HPDE6-E6E7 (cell line): ENCODE results near the gene PRDM11.

Experiments
- DNase-seq: peaks from one replicate; pipeline ENCODE4 v3.0.0; 2011; ENCODE audit warnings: missing footprints; ENCODE audit errors: extremely low spot score

The PRDM11 gene

DNA sequence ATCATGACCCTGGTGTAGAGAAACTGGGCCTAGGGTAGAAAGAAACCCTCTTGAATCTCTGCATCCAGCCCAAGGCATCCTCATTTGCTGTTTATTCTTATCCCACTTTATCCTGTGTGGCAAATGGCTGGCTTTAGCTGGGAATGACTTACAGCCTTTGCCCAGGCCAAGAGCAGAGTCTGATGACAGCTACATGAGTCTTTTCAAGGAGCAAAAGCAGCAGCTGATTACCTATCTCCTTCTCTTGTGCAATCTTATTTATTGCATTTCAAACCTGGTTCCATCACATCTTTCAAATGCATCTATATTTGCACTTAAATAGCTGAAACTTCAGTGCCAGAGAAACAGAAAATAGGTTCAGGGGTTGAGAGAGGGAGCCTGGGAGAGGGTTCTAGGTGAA is 113.6 kb downstream of the PRDM11 start:
- no peak for DNase-seq

DNA sequence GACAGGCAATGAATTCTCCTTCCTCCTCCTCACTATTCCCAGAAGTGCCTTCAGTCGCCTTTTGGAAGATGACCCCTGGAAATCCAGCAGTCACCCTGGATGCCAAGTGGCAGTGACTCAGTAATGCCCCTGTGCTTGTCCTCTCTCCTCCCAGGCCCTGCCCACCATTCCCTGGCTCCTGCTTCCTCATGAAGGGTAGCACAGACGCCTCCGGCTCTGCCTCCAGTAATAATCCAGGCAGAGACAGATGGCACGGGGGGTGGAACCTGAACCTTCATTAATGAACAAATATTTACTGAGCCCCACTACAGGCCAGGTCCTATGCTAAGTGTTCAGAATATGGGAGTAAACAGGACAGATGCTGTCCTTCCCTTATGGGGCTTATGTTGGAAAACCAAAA is 116.5 kb downstream of the PRDM11 start:
- DNase-seq: no peak

DNA sequence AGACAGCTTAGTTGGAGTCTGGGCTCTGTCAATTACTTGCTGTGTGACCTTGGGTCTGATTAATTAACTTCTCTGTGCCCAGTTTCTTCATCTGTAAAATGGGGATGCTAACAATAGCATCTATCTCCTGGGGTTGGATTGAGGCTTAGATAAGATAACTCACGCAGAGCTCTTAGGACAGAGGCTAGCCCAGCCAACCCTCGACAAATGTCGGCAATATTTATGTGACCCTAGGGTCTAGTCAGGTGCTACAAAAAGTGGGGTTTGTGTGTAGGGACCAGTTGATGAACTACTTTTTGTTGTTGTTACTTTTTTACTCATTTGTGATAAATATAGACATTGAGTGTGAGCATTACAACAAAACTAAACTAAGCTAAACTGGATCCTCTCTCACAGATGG is 117.3 kb downstream of the PRDM11 start:
- DNase-seq: no peak

DNA sequence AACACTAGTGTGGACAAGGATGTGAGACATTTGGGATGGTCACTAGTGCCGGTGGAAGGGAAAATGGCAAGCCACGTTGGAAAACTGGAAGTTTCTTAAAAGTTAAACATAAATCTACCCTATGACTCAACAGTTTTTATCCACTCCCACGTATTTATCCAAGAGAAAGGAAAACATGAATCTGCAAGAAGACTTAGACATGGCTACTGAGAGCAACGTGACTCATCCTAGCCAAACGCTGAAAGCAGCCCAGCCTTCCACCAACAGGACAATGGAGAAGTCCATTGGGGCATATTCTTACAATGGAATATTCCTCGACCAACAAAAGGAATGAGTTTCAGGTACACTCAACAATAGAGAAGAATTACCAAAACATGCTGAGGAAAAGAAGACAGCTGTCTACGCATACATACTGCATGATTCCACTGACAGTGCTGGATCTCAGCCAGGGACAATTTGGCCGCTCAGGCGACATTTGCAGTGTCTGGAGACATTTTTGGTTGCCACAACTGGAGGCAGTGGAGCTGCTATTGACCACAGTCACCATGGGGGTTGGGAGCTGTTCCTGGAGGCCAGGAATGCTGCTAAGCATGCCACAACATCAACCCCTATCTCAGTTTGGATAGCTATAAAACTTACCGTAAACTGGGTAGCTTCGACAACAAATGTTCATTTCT is 118.5 kb downstream of the PRDM11 start:
- DNase-seq: peak; percentile 64

DNA sequence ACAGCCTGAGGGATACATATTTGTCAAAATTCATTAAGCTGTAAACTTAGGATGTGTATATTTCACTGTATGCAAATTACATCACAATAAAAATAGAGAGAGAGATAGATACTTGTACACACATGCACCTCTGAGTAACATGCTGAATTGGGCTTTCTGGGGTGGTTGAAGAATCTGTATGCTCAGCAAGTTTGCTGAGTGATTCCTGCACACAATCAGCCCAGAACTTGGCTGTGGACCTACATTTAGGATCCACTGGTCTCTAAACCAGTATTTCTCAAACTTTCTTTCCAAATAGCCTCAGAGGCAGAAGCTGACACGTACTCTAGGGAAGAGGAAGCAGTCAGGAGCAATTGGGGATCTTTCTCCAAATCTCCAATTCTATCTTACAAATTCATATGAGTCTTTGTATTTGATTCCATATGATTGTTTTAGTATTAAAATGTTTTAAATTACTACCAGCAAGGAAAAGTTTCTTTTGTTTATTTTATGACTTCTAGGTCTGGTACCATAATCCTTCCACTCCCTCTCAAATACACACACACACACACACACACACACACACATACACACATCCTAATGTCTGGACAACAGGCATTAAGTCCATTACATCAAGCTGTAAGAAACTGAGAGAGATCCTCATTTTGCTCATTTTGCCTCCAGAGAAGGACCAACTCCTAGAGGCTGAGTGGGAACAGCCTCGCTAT is 119.7 kb downstream of the PRDM11 start:
- no peak for DNase-seq

DNA sequence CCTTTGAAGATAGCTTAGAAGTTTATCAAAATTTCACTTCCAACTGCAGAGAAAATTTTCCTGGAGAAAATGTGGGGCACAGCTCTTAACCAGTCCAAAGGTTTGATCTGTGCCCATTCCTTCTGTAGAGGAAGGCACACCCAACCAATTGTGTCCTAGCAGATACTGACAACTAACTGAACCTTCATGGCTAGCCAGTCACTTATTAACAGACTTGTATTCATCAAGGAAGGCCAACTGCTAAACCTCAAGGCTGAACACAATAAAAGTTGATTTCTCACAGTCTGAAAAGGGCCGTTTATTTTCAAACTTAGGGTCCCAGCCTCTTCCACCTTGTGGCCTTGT is 120.2 kb downstream of the PRDM11 start:
- DNase-seq: no peak

DNA sequence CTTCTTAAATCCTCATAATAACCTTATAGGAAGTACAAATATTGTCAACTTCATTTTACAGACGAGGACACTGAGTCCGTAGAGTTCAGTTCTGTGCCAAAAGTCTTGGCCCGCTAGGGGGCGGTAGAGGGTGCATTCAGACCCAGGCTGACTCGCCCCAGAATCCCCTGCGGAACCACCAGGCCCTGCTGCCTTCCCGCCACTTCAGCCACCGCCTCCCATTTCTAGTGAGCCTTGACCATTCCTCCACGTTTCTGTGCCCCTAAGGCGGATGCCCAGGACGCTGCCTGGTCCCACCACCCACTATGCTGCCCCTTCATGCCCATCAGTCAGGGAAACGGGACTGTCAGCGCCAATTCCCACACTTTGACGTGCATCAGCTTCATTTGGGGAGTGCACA is 120.6 kb downstream of the PRDM11 start:
- DNase-seq: no peak

DNA sequence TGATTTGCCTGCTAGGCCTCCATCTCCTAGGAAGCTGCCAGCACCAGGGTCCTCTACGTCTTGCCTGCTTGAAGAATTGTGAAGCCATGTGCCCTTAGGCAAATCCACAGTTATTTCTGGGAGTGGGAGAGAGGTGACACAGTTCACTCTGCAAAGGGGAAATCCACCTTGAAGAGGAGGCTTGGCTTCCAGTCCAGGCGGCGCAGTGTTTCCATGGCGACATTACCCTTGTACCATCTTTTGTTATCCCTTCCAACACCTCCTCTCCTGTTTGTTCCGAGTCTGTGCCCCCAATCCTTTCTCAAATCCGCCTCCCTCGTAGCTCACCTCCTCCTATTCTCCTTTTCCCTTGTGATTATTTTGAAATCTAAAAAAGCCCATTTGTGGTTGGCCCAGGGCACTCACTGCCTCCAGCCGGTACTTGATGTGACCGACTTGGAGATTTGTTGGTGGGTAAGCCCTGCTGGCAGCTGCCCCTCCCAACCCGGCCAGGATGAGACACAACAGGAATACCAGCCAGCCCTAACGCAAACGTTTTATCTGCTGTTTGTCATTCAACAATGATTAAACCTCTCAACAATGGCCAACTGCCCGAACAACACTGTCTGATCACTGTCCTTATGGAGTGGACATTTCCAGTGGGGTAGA is 121.3 kb downstream of the PRDM11 start:
- DNase-seq: no peak

DNA sequence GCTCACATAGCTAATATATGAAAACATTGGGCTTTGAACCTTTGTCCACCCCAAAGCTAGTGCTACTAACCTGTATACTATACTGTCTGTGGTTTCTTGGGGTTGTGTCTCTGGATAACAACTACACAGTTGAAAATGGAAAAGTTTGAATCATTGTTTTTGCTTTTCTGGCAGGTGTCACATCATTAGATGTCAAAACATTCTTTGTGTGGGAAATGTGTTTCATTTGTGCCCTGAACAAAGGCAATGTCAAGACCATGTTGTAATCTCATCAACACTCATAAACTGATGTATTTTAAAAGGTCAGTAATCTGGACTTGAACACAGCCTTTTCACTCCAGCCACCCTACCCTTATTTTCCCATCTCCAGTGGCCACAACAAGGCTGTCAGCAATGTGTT is 123.2 kb downstream of the PRDM11 start:
- DNase-seq: no peak

DNA sequence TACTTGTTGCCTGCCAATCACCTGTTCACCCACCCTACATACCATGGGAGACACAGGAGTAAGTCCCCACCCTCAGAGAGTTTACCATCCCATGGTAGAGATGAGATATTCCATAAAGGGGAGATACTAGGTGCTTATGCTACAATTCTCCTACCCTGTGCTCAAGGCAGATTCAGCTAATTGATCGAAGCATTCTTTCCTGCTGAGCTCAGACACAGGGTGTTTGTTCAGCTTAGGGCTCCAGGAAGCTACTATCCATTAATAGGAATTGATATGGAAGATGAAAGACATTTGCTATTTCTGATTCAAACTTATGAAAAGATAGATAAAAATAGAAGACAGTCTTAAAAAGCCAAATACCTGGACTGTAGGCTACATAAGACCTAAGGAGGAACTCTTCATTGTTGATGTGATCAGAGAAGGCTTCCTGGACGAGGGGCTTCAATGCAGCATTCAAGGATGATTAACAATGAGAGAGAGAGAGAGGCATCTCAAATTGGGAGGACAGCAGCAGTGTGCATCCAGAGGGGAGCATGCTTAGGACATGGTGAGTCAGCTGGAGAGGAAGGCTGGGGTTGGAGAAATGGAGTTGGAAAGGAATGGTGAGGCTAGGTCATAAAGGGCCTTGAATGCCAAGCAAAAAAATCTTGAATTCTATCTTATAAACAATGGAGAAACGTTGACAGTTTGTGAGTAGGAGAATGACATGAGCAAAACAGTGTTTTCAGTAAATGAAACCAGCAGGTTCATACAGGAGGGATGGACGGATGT is 124.7 kb downstream of the PRDM11 start:
- no peak for DNase-seq

DNA sequence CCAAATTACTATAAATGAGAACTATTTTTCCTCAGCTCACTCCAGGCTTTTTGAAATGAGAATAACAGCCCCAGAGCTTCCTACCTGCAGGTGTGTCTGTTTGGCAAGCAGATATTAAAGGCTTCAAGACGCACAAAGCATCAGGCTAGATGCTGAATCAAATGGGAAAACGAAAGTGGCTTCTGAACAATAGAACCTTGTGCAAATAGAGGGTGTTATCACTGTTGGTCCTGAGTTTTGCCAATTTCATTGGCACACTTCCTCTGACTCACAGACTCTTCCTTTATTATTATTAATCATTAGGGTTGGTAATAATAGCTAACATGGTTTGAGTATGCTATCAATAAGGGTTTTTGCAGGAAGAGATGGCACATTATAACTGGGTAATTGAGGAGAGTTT is 126.3 kb downstream of the PRDM11 start:
- DNase-seq: no peak

DNA sequence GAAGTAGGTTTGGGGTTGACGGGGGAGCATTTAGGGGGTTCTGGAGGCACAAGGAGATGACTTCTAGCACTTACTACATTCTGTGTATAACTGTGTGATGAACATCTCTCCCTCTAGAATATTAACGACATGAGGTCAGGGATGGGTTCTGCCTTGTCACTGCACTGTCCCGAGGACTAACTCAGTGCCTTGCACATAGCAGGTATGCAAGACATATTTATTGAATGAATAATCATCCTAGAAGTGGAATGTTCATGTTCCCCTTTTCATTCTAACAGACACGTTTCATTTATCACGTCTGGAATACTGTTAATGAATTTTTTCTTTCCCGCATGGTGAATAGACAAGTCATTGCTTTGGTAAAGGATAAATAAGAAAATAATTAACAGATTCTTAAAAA is 127.1 kb downstream of the PRDM11 start:
- DNase-seq: no peak

DNA sequence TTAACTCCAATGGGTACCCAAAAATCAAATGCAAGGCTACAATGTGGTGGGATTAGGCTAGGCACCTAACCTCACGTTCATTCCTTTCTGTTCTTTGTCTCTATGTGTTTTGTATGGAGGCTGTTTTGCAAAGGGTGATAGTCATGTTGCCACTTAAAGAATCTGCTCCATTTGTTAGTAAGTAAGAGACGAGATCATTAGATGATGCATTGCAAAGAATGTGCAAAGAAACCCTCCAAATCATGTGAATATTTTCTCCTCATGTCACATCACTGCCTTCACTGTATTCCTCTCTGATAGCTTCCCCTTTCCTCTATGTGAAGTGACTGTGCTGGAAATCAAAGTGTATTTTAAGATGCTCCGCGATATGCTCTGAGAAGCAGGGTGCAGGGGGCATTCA is 127.8 kb downstream of the PRDM11 start:
- DNase-seq: no peak

DNA sequence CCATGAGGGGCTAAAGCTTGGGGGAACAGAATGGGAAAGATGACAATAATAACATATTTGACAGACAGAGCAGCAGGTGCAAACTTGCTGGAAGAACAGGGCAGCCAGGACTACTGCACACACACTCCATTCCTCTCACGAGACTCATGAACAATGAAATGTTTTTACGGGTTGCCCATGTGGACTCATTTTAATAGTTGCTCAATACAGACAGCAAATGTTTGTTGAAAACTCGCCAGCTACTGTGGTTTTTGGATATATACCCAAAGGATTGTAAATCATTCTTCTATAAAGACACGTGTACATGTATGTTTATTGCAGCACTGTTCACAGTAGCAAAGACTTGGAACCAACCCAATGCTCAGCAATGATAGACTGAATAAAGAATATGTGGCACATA is 129.4 kb downstream of the PRDM11 start:
- no peak for DNase-seq

DNA sequence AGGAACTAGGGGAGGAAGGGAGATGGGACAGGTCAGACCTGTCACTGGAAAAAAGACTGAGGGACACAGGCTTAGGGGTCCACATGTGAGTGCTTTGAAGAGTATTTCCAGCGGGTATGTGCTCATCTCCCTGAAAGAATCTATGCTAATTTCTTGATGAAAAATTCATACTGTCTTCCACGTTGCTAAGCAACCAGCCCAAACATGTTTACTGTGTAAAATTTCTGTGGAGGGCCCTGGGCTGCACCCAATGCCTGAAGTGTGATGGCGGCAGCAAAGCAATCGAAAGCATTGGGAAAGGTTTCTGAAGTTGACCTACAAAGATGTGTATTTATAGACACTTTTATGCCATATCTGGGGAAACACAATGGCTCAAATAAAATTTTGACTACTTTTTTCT is 132.3 kb downstream of the PRDM11 start:
- no peak for DNase-seq

DNA sequence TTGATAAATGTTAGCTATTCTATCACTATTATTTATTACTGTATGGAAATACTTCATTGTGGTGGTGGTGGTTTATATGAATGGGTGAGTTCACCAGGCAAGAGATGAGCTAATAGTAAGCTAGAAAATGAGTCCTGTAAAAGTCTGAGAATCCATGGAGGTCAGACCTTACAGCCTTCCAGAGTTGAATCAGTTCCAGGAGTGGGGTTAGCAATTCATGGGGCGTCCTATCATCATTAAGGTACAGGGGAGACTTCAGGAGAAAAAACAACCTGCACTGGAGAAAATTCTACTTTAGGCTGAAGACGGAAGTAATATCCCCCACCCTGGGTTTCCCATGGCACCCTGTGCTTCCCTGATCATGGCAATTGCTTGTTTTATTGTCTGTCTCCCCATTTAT is 133.2 kb downstream of the PRDM11 start:
- DNase-seq: no peak

DNA sequence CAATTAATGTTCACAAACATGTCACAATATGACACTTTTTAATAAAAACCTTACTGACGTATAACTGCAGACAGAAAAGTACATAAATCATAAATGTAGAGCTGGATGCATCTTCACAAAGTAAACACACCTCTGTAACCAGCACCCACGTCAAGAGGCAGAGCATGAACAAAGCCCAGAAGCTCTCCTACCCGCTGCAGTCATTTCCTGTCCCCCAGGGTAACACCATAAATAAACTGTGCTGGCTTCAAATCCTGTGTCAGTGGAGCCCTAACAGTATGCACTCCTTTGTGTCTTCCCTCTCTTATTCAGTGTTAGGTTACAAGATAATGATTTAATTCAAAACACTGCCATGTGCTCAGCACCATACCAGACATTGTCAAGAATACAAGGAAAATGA is 134.0 kb downstream of the PRDM11 start:
- no peak for DNase-seq

DNA sequence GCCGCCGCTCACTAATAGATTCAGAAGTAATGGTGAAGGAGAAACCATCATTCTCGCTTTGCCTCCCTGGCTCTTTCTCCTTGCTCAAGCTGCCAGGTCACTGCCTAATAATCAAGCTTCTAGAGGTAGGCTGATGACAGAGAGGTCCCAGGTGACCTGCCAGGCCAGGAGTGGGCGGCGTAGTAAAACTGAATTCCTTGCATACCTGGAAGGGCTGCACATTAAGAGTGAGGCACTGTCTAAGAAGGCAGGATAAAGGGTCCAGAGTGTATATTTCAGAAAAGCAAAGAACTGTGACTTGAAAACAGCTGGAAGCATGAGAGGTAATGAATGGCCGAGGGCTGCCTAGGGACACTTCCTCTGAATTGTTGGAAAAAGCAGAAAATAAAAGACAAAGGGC is 135.6 kb downstream of the PRDM11 start:
- DNase-seq: no peak
